Measurements from ENCODE around the gene SNED1. TPM values are rescaled to one million over a fixed set of nuclear protein-coding genes. Genes with fewer than 3 reads are reported as not detected.

Gene SNED1
- polyA plus RNA-seq, 2 donors: 3.3 to 3.6 TPM

GRCh38 chr2:241070811-241071676, 72.6 kb downstream of the SNED1 start:
- WGBS, 2 donors: 87 to 89% methylated on average over 25 to 31 of the region's 31 CpGs
- no peaks in the 10 kb centered on the region for H3K9me3 ChIP-seq (ENCODE audit: control insufficient read depth in 2 of 2, insufficient read depth in 1 of 2, low read depth in 1 of 2, low read length in 1 of 2)
- H3K36me3 ChIP-seq (ENCODE audit: control insufficient read depth in 2 of 2, insufficient read depth in 2 of 2, low read length in 1 of 2): peaks cover 0 to 23% of the 10 kb centered on the region in 2 donors
- H3K4me3 ChIP-seq (ENCODE audit: low read depth in 1 of 2, low read length in 2 of 2): no peak overlapping the region
- no peak overlapping the region for H3K27ac ChIP-seq (ENCODE audit: low read depth in 2 of 2, low read length in 1 of 2)
- no peaks in the 10 kb centered on the region for H3K4me1 ChIP-seq (ENCODE audit: control insufficient read depth in 2 of 2, insufficient read depth in 2 of 2, low read length in 1 of 2)
- no peaks in the 10 kb centered on the region for H3K27me3 ChIP-seq (ENCODE audit: control insufficient read depth in 1 of 2, insufficient read depth in 2 of 2, low read length in 2 of 2)

DNA sequence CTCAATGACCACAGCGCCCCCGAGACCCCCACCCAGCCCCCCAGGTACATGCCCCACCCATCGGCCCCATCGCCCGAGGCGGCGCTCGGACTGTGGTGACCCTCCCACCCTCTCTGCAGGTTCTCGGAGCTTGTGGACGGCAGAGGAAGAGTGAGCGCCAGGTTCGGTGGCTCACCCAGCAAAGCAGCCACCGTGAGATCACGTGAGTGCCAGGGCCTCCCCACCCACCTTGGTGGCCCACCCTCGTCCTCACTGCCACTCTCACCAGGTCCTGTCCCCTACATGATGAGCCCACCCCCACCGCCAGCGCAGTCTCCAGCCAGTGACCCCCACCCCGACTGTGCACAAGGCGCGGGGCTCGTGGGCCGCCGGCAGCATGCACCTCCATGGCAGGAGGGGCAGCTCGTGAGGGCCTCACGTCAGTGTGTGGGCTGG, 73.3 kb downstream of the SNED1 start:
- H3K36me3 ChIP-seq (ENCODE audit: control insufficient read depth in 2 of 2, insufficient read depth in 2 of 2, low read length in 1 of 2): peaks cover 0 to 23% of the 10 kb centered on the region in 2 donors
- H3K4me3 ChIP-seq (ENCODE audit: low read depth in 1 of 2, low read length in 2 of 2): no peak overlapping the region
- H3K9me3 ChIP-seq (ENCODE audit: control insufficient read depth in 2 of 2, insufficient read depth in 1 of 2, low read depth in 1 of 2, low read length in 1 of 2): no peaks in the 10 kb centered on the region
- no peak overlapping the region for H3K27ac ChIP-seq (ENCODE audit: low read depth in 2 of 2, low read length in 1 of 2)
- H3K27me3 ChIP-seq (ENCODE audit: control insufficient read depth in 1 of 2, insufficient read depth in 2 of 2, low read length in 2 of 2): no peaks in the 10 kb centered on the region
- no peaks in the 10 kb centered on the region for H3K4me1 ChIP-seq (ENCODE audit: control insufficient read depth in 2 of 2, insufficient read depth in 2 of 2, low read length in 1 of 2)
- 87 to 88% methylated on average over 22 to 25 of the region's 25 CpGs for WGBS, 2 donors

- H3K27ac ChIP-seq (ENCODE audit: low read depth in 2 of 2, low read length in 1 of 2): no peak overlapping the region
- no peaks in the 10 kb centered on the region for H3K27me3 ChIP-seq (ENCODE audit: control insufficient read depth in 1 of 2, insufficient read depth in 2 of 2, low read length in 2 of 2)
- no peak overlapping the region for H3K4me3 ChIP-seq (ENCODE audit: low read depth in 1 of 2, low read length in 2 of 2)
- whole genome bisulfite sequencing, 2 donors: 71 to 88% methylated on average over 9 of the region's 9 CpGs
- H3K36me3 ChIP-seq (ENCODE audit: control insufficient read depth in 2 of 2, insufficient read depth in 2 of 2, low read length in 1 of 2): peaks cover 0 to 23% of the 10 kb centered on the region in 2 donors
- no peaks in the 10 kb centered on the region for H3K4me1 ChIP-seq (ENCODE audit: control insufficient read depth in 2 of 2, insufficient read depth in 2 of 2, low read length in 1 of 2)
- no peaks in the 10 kb centered on the region for H3K9me3 ChIP-seq (ENCODE audit: control insufficient read depth in 2 of 2, insufficient read depth in 1 of 2, low read depth in 1 of 2, low read length in 1 of 2)
These were observed 73.7 kb downstream of the SNED1 start for GRCh38 chr2:241072151-241072550.

DNA sequence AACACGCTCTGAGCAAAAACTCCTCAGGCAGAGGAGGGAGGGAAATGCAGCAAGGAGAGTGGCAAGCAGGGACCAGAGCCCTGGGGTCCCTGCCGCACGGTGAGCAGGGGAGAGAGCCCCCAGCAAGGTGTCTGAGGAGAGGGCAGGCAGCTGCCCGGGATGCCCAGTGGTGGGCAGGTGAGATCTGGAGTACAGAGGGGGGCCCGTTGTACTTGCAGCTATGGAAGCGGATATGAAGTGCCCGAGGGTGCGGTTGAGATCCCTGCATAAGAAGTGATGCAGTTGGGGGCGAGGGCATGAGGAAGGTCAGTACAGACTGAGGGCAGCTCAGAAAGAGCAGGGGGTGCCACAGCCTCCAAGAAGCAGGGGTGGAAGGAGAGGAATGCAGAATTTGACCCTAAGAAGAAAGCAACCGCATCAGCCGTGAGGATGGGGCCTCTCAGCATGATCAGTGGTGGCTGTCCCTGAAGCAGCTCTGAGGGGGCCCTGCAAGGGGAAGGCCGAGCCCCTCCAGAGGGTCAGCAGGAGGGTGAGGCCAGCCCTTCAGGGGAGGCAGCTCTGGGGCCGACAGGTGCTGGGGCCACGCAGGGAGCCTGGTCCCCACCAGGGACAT, 74.2 kb downstream of the SNED1 start:
- Histone ChIP-seq H3K9me3 (ENCODE audit: control insufficient read depth in 2 of 2, insufficient read depth in 1 of 2, low read depth in 1 of 2, low read length in 1 of 2) (no peaks in the 10 kb centered on the region), H3K4me3 (ENCODE audit: low read depth in 1 of 2, low read length in 2 of 2) (no peak overlapping the region), H3K27me3 (ENCODE audit: control insufficient read depth in 1 of 2, insufficient read depth in 2 of 2, low read length in 2 of 2) (no peaks in the 10 kb centered on the region), H3K27ac (ENCODE audit: low read depth in 2 of 2, low read length in 1 of 2) (no peak overlapping the region), H3K4me1 (ENCODE audit: control insufficient read depth in 2 of 2, insufficient read depth in 2 of 2, low read length in 1 of 2) (no peaks in the 10 kb centered on the region), H3K36me3 (ENCODE audit: control insufficient read depth in 2 of 2, insufficient read depth in 2 of 2, low read length in 1 of 2) (peaks cover 0 to 21% of the 10 kb centered on the region in 2 donors)
- WGBS, 2 donors: 77 to 83% methylated on average over 14 of the region's 14 CpGs

DNA sequence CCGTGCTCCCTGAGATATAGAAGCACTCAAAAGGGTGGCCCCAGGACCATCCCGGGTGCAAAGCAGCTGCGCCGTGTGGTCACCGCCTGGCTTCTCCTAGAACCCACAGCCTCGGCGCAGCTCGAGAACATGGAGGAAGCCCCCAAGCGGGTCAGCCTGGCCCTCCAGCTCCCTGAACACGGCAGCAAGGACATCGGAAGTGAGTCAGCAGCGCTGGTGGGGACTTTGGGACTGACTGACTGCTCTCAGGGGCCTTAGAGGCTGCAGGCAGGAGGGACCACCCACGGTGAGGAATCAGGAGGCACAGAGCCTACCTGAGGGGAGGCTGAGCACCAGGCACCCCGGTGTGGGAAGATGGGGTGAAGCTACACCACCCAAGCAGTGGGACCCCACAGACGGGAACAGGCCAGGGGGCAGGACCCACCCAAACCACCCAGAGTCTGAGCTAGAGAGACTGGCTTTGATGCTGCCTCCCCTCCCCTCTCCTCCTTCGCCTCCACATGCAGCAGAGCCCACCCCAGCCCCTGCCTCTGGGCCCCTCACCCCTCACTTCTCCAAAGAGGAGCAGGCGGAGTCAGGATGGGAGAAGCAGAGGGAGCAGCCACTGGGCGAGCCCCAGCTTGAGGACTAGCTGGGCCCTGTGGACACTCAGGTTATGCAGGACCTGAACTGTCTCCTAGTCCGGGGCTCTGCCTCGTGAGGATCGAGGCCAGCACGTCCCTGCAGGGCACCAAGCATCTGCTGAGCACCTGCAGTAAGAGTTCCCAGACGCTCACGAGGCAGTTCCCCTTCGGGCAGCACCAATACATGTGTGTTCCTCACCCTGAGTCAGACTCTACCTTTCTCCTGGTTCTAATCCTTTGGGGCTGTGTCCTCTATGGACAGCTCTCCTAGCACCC, 75.0 kb downstream of the SNED1 start:
- Histone ChIP-seq H3K27ac (ENCODE audit: low read depth in 2 of 2, low read length in 1 of 2) (no peak overlapping the region), H3K4me3 (ENCODE audit: low read depth in 1 of 2, low read length in 2 of 2) (no peak overlapping the region), H3K4me1 (ENCODE audit: control insufficient read depth in 2 of 2, insufficient read depth in 2 of 2, low read length in 1 of 2) (no peaks in the 10 kb centered on the region), H3K9me3 (ENCODE audit: control insufficient read depth in 2 of 2, insufficient read depth in 1 of 2, low read depth in 1 of 2, low read length in 1 of 2) (no peaks in the 10 kb centered on the region), H3K27me3 (ENCODE audit: control insufficient read depth in 1 of 2, insufficient read depth in 2 of 2, low read length in 2 of 2) (no peaks in the 10 kb centered on the region), H3K36me3 (ENCODE audit: control insufficient read depth in 2 of 2, insufficient read depth in 2 of 2, low read length in 1 of 2) (peaks cover 0 to 20% of the 10 kb centered on the region in 2 donors)
- WGBS, 2 donors: 72 to 76% methylated on average over 25 of the region's 25 CpGs

DNA sequence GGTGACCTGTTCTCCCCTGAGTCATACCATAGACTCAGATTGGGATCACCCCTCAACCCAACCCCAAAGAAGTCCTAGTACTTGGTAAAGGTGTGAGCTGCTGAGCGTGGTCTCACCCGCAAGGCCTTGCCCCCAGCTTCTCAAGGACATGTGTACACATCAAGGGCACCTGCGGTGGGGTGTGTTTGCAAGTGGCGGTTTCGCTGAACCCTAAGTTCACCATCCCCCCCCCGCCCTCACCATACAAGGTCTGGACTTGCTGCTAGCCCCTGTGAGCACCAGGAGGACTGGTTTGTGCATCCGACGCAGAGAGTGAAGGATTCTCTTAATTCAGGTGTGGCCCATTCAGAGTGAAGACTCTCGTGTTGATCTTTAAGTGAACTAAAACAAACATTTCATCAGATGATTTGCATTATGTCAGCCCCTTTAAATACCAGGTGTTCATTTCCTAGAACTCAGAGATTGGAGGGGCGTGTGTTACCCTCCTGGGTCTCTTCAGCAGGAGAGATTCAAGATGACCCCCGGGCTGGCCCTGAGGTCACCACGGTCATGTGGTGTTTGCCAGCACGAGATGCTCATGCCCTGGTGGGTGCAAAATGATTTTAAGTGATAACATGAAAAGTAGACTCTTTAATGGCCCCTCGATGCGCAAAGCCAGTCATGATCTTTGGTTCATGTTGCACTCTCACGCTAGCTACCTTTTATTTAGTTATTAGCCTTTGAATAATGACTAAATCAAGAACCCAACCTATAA, 75.8 kb downstream of the SNED1 start:
- Histone ChIP-seq H3K4me1 (ENCODE audit: control insufficient read depth in 2 of 2, insufficient read depth in 2 of 2, low read length in 1 of 2) (no peaks in the 10 kb centered on the region), H3K4me3 (ENCODE audit: low read depth in 1 of 2, low read length in 2 of 2) (no peak overlapping the region), H3K9me3 (ENCODE audit: control insufficient read depth in 2 of 2, insufficient read depth in 1 of 2, low read depth in 1 of 2, low read length in 1 of 2) (no peaks in the 10 kb centered on the region), H3K36me3 (ENCODE audit: control insufficient read depth in 2 of 2, insufficient read depth in 2 of 2, low read length in 1 of 2) (peaks cover 0 to 16% of the 10 kb centered on the region in 2 donors), H3K27ac (ENCODE audit: low read depth in 2 of 2, low read length in 1 of 2) (no peak overlapping the region), H3K27me3 (ENCODE audit: control insufficient read depth in 1 of 2, insufficient read depth in 2 of 2, low read length in 2 of 2) (no peaks in the 10 kb centered on the region)
- WGBS, 2 donors: 88 to 90% methylated on average over 16 of the region's 16 CpGs

DNA sequence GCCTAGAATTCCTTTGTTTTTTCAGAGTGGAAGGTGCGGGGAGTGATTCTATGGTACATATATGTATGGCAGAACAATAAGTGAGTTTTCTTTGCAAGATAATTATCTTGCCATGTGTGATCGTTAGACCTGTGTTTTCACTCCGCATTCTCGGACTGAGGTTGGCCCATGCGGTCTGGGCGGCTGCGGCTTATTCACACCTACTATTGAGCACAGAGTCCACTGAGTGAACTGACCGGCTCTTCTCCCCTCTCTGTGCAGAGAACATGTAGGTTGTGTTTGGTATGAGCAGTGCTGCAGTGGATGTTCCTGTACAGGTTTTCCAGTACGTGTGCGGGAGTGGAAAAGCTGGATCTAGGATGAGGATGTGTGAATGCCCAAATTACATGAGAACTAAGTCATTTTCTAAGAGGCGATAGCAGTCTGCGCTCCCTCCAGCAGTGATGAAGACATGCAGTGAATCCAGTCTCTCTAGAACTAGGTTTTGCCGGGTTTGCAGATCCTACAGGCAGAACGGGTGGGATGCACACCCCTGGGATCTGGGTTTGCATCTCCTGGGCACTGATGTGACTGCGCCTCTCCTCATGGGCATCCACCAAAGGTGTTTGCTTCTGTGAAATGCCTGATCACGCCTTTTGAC, 76.6 kb downstream of the SNED1 start:
- no peaks in the 10 kb centered on the region for H3K4me1 ChIP-seq (ENCODE audit: control insufficient read depth in 2 of 2, insufficient read depth in 2 of 2, low read length in 1 of 2)
- peaks cover 0 to 15% of the 10 kb centered on the region in 2 donors for H3K36me3 ChIP-seq (ENCODE audit: control insufficient read depth in 2 of 2, insufficient read depth in 2 of 2, low read length in 1 of 2)
- no peak overlapping the region for H3K4me3 ChIP-seq (ENCODE audit: low read depth in 1 of 2, low read length in 2 of 2)
- no peaks in the 10 kb centered on the region for H3K27me3 ChIP-seq (ENCODE audit: control insufficient read depth in 1 of 2, insufficient read depth in 2 of 2, low read length in 2 of 2)
- no peak overlapping the region for H3K27ac ChIP-seq (ENCODE audit: low read depth in 2 of 2, low read length in 1 of 2)
- WGBS, 2 donors: 93 to 94% methylated on average over 16 of the region's 16 CpGs
- H3K9me3 ChIP-seq (ENCODE audit: control insufficient read depth in 2 of 2, insufficient read depth in 1 of 2, low read depth in 1 of 2, low read length in 1 of 2): no peaks in the 10 kb centered on the region

- Histone ChIP-seq H3K27me3 (ENCODE audit: control insufficient read depth in 1 of 2, insufficient read depth in 2 of 2, low read length in 2 of 2) (no peaks in the 10 kb centered on the region), H3K27ac (ENCODE audit: low read depth in 2 of 2, low read length in 1 of 2) (no peak overlapping the region), H3K4me1 (ENCODE audit: control insufficient read depth in 2 of 2, insufficient read depth in 2 of 2, low read length in 1 of 2) (peaks cover 0 to 5% of the 10 kb centered on the region in 2 donors), H3K9me3 (ENCODE audit: control insufficient read depth in 2 of 2, insufficient read depth in 1 of 2, low read depth in 1 of 2, low read length in 1 of 2) (no peaks in the 10 kb centered on the region), H3K36me3 (ENCODE audit: control insufficient read depth in 2 of 2, insufficient read depth in 2 of 2, low read length in 1 of 2) (no peaks in the 10 kb centered on the region), H3K4me3 (ENCODE audit: low read depth in 1 of 2, low read length in 2 of 2) (no peak overlapping the region)
- WGBS, 2 donors: 77 to 78% methylated on average over 18 of the region's 18 CpGs
These were observed 82.2 kb downstream of the SNED1 start for GRCh38 chr2:241080405-241081189.
